GM12878 (cell line): ENCODE measurements around the gene SAP25. TPM values are rescaled to one million over a fixed set of nuclear protein-coding genes. Genes with fewer than 3 reads are reported as not detected.
A peak's percentile ranks its signal among the peaks of the same experiment; 100 is the strongest.

Experiments used
- ATAC-seq: fragments of 200-7000 bp; cut with Tn5 transposase; 3 replicates; pipeline ENCODE4 v1.9.1; 2020; ENCODE audit warnings: mild to moderate bottlenecking, moderate library complexity
- BruUV-seq: library from RNA; stranded (reverse); fragments of 400-500 nt; replicated peaks from 2 replicates; lab custom pipeline; 2021; lab: Mats Ljungman, UMichigan
- CTCF ChIA-PET: fragments of 300-600 bp; sonication (Branson Sonifier 250); formaldehyde crosslinking; extraction: SDS; loops from one replicate; lab custom pipeline; 2021; ENCODE audit warnings: inconsistent platforms; lab: Yijun Ruan, JAX
- POLR2A ChIA-PET: fragments of 350-600 bp; formaldehyde crosslinking; extraction: SDS; loops from one replicate; lab custom pipeline; 2021; ENCODE audit warnings: inconsistent platforms; lab: Charles Lee
- RAD21 ChIA-PET: fragments of 300-600 bp; sonication (Branson Sonifier 250); formaldehyde crosslinking; loops from one replicate; lab custom pipeline; 2023; ENCODE audit warnings: antibody characterized with exemption; ENCODE audit not compliant: unreplicated experiment; lab: Charles Lee
- SMC1A ChIA-PET: fragments of 300-600 bp; sonication (Branson Sonifier 250); formaldehyde crosslinking; loops from one replicate; lab custom pipeline; 2023; ENCODE audit not compliant: unreplicated experiment, uncharacterized antibody; lab: Charles Lee
- DNase-seq: peaks from one replicate; pipeline ENCODE4 v3.0.0-alpha.2; 2011; ENCODE audit warnings: low read depth, low spot score
- FAIRE-seq: peaks from 3 replicates; lab custom pipeline; 2011; peaks lifted over from hg19 to GRCh38; lab: Jason Lieb, UNC
- H2AFZ ChIP-seq: 2 replicates; pipeline ENCODE4 v1.6.0; 2011; ENCODE audit warnings: low read depth, low read length, control low read depth; ENCODE audit not compliant: control insufficient read depth
- H3K27ac ChIP-seq: 2 replicates; pipeline ENCODE4 v1.5.1; 2011; ENCODE audit warnings: control low read depth; ENCODE audit not compliant: control insufficient read depth, insufficient read depth
- H3K27me3 ChIP-seq, 2 experiments: replicated peaks in 1 of 2; 2 replicates each; pipeline versions ENCODE4 v1.6.0 to v1.6.1; 2011; ENCODE audit warnings: low read length in 1 of 2; ENCODE audit not compliant: control insufficient read depth in 2 of 2, insufficient read depth in 2 of 2
- H3K36me3 ChIP-seq, 2 experiments: 2 replicates each; pipeline ENCODE4 v1.5.1; 2011; ENCODE audit warnings: low read length in 1 of 2; ENCODE audit not compliant: control insufficient read depth in 2 of 2, insufficient read depth in 2 of 2
- H3K4me1 ChIP-seq: 2 replicates; pipeline ENCODE4 v1.6.1; 2011; ENCODE audit warnings: mild to moderate bottlenecking, low read length, moderate library complexity, mixed read lengths; ENCODE audit not compliant: control insufficient read depth, insufficient read depth
- H3K4me2 ChIP-seq: 2 replicates; pipeline ENCODE4 v1.6.0; 2011; ENCODE audit warnings: control low read depth; ENCODE audit not compliant: control insufficient read depth, insufficient read depth
- H3K4me3 ChIP-seq: fragments of 200-600 bp; sonication (generic); 2 replicates; pipeline ENCODE4 v1.5.1; 2016
- H3K79me2 ChIP-seq: 2 replicates; pipeline ENCODE4 v1.6.0; 2011; ENCODE audit warnings: low read length; ENCODE audit not compliant: control insufficient read depth, insufficient read depth
- H3K9ac ChIP-seq: 2 replicates; pipeline ENCODE4 v1.8.0; 2011; ENCODE audit warnings: low read length, control low read depth, mixed read lengths; ENCODE audit not compliant: control insufficient read depth, insufficient read depth
- H3K9me3 ChIP-seq: replicated peaks from 3 replicates; pipeline ENCODE4 v1.5.1; 2011; ENCODE audit warnings: mild to moderate bottlenecking, low read length; ENCODE audit not compliant: control insufficient read depth, insufficient read depth
- H4K20me1 ChIP-seq: 2 replicates; pipeline ENCODE4 v1.6.0; 2011; ENCODE audit not compliant: control insufficient read depth, insufficient read depth
- FOS ChIP-seq: IDR thresholded peaks from 3 replicates; pipeline ENCODE4 v1.6.1; 2011; ENCODE audit warnings: borderline replicate concordance; ENCODE audit not compliant: insufficient read length; ENCODE audit errors: extremely low read depth
- HDGF ChIP-seq: fragments of 450-650 bp; IDR thresholded peaks from 2 replicates; pipeline ENCODE4 v1.6.1; 2016; ENCODE audit warnings: antibody characterized with exemption
- MEF2B ChIP-seq: fragments of 450-650 bp; IDR thresholded peaks from 2 replicates; pipeline ENCODE4 v1.6.1; 2018; ENCODE audit warnings: mild to moderate bottlenecking, moderate library complexity; ENCODE audit not compliant: partially characterized antibody, poor library complexity, severe bottlenecking
- NFXL1 ChIP-seq: fragments of 450-650 bp; IDR thresholded peaks from 2 replicates; pipeline ENCODE4 v1.6.1; 2017; ENCODE audit warnings: antibody characterized with exemption, mild to moderate bottlenecking, borderline replicate concordance
- NR2C2 ChIP-seq: IDR thresholded peaks from 2 replicates; pipeline ENCODE4 v1.6.1; 2011; ENCODE audit warnings: borderline replicate concordance, low read depth; ENCODE audit not compliant: control insufficient read depth, insufficient read length
- SMARCA5 ChIP-seq: fragments of 450-650 bp; IDR thresholded peaks from 2 replicates; pipeline ENCODE4 v1.6.1; 2017; ENCODE audit warnings: mild to moderate bottlenecking
- ZZZ3 ChIP-seq: IDR thresholded peaks from 2 replicates; pipeline ENCODE4 v1.6.1; 2011; ENCODE audit warnings: low read depth; ENCODE audit not compliant: control insufficient read depth, insufficient read length
- WGBS: methylation state at CpG from one replicate; pipeline ENCODE4 v1.1.6; 2016; ENCODE audit warnings: low lambda C conversion rate; ENCODE audit not compliant: insufficient replicate concordance, insufficient coverage; ENCODE audit errors: missing lambda C conversion rate; 5-methylcytosine and 5-hydroxymethylcytosine counted together
- in situ Hi-C: fragments of 300-500 bp; cut with MboI; formaldehyde crosslinking; loops from 9 replicates; pipeline ENCODE4 v1.14.3; 2018; ENCODE audit warnings: mixed read lengths
- intact Hi-C: fragments of 100-400 bp; cut with micrococcal nuclease; formaldehyde crosslinking; loops from one replicate; pipeline ENCODE4 v1.14.2; 2022; ENCODE audit not compliant: unreplicated experiment
- polyA plus RNA-seq, 11 experiments: library from polyadenylated mRNA; depleted of rRNA in 4 of 11; unstranded in 6 of 11; stranded (reverse) in 5 of 11; fragments of >200 nt; fragmentation: Nextera tagmentation in 4 of 11; fragmentation: Illumina TruSeq in 1 of 11; extraction: Ambion mirVana in 4 of 11; extraction: Trizol in 1 of 11; gene quantifications; 1 replicate in 1 of 11; 2 replicates in 10 of 11; pipeline versions ENCODE4 v1.2.1 to v1.2.3, GENCODE V29; 2011 to 2016; ENCODE audit warnings: inconsistent platforms in 2 of 11, missing spikeins in 2 of 11, low read depth in 1 of 11
- total RNA-seq, 4 experiments: library from RNA; depleted of rRNA in 3 of 4; stranded (reverse); fragments of >200 nt in 3 of 4; fragmentation: Illumina TruSeq in 1 of 4; extraction: Trizol in 1 of 4; gene quantifications; 2 replicates each; pipeline versions ENCODE4 v1.2.1 to v1.2.3, GENCODE V29; 2013 to 2021
- TF ChIP-seq, protein P1 (sequence below): fragments of 450-650 bp; IDR thresholded peaks from 2 replicates; pipeline ENCODE4 v1.6.1; 2016; ENCODE audit warnings: mild to moderate bottlenecking

The SAP25 gene
- total and polyA plus RNA-seq, 10 of the 15 experiments (the other 5 are each of a cell fraction or from before 2014, with no cell fraction given): 0.14 to 8.6 (median 1.1) TPM

DNA sequence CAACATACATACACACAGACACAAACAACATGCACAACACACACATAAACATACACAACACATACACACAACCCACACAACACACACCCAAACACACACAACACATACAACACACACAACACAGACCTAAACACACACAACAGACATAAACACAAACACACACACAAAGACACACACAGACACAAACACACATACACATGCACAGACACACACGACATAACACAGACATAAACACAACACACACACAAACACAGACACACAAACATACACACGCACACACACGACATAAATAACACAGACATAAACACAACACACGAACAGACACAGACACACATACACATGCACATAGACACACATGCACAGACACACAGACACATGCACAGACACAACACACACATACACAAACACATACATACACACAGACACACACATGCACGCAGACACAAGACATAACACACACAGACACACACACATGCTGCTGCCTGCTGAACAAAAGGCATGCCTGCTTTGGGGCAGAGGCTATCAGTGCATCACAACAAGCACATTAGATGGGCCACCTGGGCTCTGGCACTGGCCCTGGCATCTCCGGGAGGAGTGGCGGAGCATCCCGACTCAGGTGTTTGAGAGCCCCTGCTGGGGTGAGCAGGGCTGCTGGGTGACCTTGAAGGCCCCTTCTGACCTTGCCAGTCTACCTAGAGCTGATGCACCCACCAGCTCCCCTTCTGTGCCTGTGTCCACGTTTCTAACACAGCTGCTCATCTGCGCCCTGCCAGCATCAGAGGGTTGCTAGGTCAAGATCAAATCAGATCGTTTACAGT lies 7.0 kb upstream of the SAP25 start:
- ChIA-PET POLR2A (no interaction called here), SMC1A (no interaction called here)
- Histone ChIP-seq H3K27me3 (no peaks in the 10 kb centered on the region), H3K9me3 (no peaks in the 10 kb centered on the region), H3K36me3 (peaks cover 11 to 14% of the 10 kb centered on the region in 2 experiments), H3K4me2 (no peak overlapping the region), H3K4me1 (peaks cover 21% of the 10 kb centered on the region), H3K4me3 (no peak overlapping the region), H2AFZ (no peak overlapping the region), H4K20me1 (no peaks in the 10 kb centered on the region)
- FAIRE-seq: peak; percentile 70
- no TSS peak for BruUV-seq
- no peak for ATAC-seq
- in situ Hi-C loops: no loop called here
- TF ChIP-seq FOS (no peak), NFXL1 (no peak), NR2C2 (peak; percentile 62), SMARCA5 (no peak), ZZZ3 (no peak), HDGF (peak; percentile 80; the same call in 1 of the 2 replicates), MEF2B (no peak)
- TF ChIP-seq, protein P1, sequence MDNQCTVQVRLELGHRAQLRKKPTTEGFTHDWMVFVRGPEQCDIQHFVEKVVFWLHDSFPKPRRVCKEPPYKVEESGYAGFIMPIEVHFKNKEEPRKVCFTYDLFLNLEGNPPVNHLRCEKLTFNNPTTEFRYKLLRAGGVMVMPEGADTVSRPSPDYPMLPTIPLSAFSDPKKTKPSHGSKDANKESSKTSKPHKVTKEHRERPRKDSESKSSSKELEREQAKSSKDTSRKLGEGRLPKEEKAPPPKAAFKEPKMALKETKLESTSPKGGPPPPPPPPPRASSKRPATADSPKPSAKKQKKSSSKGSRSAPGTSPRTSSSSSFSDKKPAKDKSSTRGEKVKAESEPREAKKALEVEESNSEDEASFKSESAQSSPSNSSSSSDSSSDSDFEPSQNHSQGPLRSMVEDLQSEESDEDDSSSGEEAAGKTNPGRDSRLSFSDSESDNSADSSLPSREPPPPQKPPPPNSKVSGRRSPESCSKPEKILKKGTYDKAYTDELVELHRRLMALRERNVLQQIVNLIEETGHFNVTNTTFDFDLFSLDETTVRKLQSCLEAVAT: no peak
- TF ChIP-seq, all 136 proteins: peak for 2
- Histone ChIP-seq H3K79me2 (peaks cover 29% of the 10 kb centered on the region), H3K9ac (no peak overlapping the region), H3K27ac (no peak overlapping the region)
- intact Hi-C loops: no loop called here
- 89% methylated on average over 11 of the region's 11 CpGs for WGBS
- no peak for DNase-seq
- CTCF ChIA-PET: interaction anchor here (11.6 kb wide), 1 partner anchor 17 kb away, joined by 190 read pairs; no protein-coding TSS in a partner anchor
- RAD21 ChIA-PET: no interaction called here
